Panc1 (cell line): Measurements from ENCODE around the gene TAAR6.

ENCODE experiments used
- CTCF ChIP-seq: fragments of 450-650 bp; IDR thresholded peaks from 2 replicates; pipeline ENCODE4 v1.5.1; 2017; ENCODE audit warnings: mild to moderate bottlenecking
- POLR2AphosphoS5 ChIP-seq: IDR thresholded peaks from 2 replicates; pipeline ENCODE4 v1.6.1; 2012; ENCODE audit warnings: mild to moderate bottlenecking, low read depth, low read length, moderate library complexity
- REST ChIP-seq, 2 experiments: IDR thresholded peaks; 2 replicates each; pipeline ENCODE4 v1.6.1; 2011 to 2012; ENCODE audit warnings: low read depth in 2 of 2, control low read depth in 1 of 2, low read length in 1 of 2, mild to moderate bottlenecking in 1 of 2, moderate library complexity in 1 of 2; ENCODE audit not compliant: insufficient read depth in 1 of 2
- SIN3A ChIP-seq: IDR thresholded peaks from 2 replicates; pipeline ENCODE4 v1.6.1; 2012; ENCODE audit warnings: low read depth, mild to moderate bottlenecking, low read length, moderate library complexity, borderline replicate concordance; ENCODE audit not compliant: insufficient read depth
- TCF7L2 ChIP-seq: IDR thresholded peaks from 2 replicates; pipeline ENCODE4 v1.6.1; 2011; ENCODE audit warnings: mild to moderate bottlenecking, low read depth, low read length, inconsistent platforms

DNA sequence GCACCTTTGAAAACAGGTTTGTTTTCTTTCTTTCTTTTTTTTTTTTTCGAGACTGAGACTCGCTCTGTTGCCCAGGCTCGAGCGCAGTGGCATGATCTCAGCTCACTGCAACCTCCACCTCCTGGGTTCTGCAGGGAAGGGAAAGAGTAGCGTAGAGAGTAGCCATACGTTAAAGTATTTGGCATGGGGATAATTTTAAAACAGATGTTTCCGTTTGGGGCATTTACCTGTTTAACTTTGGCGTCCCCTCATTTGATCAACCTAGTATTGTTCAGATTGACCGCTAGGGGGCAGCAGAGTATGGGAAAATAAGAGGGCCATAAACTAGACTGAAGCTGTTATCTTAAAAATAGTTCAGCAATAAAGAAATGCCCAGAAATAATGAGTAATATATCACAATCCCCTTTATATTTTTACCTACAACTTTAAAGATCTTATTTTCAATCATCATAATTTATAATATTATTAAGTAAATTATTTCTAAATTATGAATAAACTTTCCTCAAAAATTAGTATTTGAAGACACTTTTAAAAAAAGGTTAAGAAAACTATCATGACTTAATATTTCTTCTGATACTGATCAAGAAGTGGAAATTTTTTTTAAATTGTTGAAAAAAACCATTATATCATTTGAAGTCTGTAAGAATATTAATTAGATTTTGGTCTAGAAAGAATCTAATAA lies 39.7 kb upstream of the TAAR6 start:
- peak; percentile 81 for TF ChIP-seq CTCF
- TF ChIP-seq POLR2AphosphoS5, result no peak
- TF ChIP-seq TCF7L2, result no peak
- no peak for TF ChIP-seq REST (IDR thresholded peaks at IDR 0.05; ENCODE audit: insufficient read depth in 1 of 2, low read depth in 2 of 2, low read length in 1 of 2)
- no peak for TF ChIP-seq SIN3A
